Astrocyte (in vitro differentiated cells and primary cell): Measurements from ENCODE around the gene UPF3A. TPM values are rescaled to one million over a fixed set of nuclear protein-coding genes. Genes with fewer than 3 reads are reported as not detected.
"Not testable (repeated sequence)": the region's sequence is repeated elsewhere in the genome, so short reads cannot be mapped to it uniquely, and the experiment has no call there.

Experiments
- DNase-seq: peaks from one replicate; pipeline ENCODE4 v3.0.0-alpha.2; 2010; ENCODE audit warnings: low read depth
- FAIRE-seq: peaks from 2 replicates; lab custom pipeline; 2011; peaks lifted over from hg19 to GRCh38; lab: Jason Lieb, UNC
- H2AFZ ChIP-seq: 2 replicates; pipeline ENCODE4 v1.6.0; 2012; ENCODE audit warnings: low read depth, low read length, inconsistent platforms
- H3K27ac ChIP-seq: 2 replicates; pipeline ENCODE4 v1.5.1; 2011; ENCODE audit warnings: low read depth, low read length, inconsistent platforms
- H3K27me3 ChIP-seq: 2 replicates; pipeline ENCODE4 v1.6.0; 2011; ENCODE audit warnings: low read length, inconsistent platforms; ENCODE audit not compliant: insufficient read depth
- H3K36me3 ChIP-seq: 2 replicates; pipeline ENCODE4 v1.5.1; 2011; ENCODE audit warnings: low read length, inconsistent platforms; ENCODE audit not compliant: insufficient read depth
- H3K4me1 ChIP-seq: 2 replicates; pipeline ENCODE4 v1.5.1; 2011; ENCODE audit warnings: low read length, inconsistent platforms; ENCODE audit not compliant: insufficient read depth
- H3K4me2 ChIP-seq: 2 replicates; pipeline ENCODE4 v1.6.0; 2012; ENCODE audit warnings: low read length, inconsistent platforms
- H3K4me3 ChIP-seq: 2 replicates; pipeline ENCODE4 v1.5.1; 2011; ENCODE audit warnings: low read depth, mild to moderate bottlenecking, low read length, inconsistent platforms; ENCODE audit not compliant: insufficient read depth
- H3K79me2 ChIP-seq: 2 replicates; pipeline ENCODE4 v1.6.0; 2012; ENCODE audit warnings: mild to moderate bottlenecking, low read length, inconsistent platforms; ENCODE audit not compliant: insufficient read depth
- H3K9ac ChIP-seq: 2 replicates; pipeline ENCODE4 v1.6.0; 2012; ENCODE audit warnings: mild to moderate bottlenecking, low read length, inconsistent platforms
- H3K9me3 ChIP-seq: 2 replicates; pipeline ENCODE4 v1.5.1; 2012; ENCODE audit warnings: low read depth, mild to moderate bottlenecking, low read length, inconsistent platforms; ENCODE audit not compliant: insufficient read depth
- H4K20me1 ChIP-seq: 2 replicates; pipeline ENCODE4 v1.6.0; 2012; ENCODE audit warnings: low read length, inconsistent platforms; ENCODE audit not compliant: insufficient read depth
- H3K27ac Mint-ChIP-seq: one replicate; pipeline ENCODE4 v1.8.0; 2021; ENCODE audit warnings: mild to moderate bottlenecking, mixed read lengths; ENCODE audit not compliant: unreplicated experiment
- H3K27me3 Mint-ChIP-seq: one replicate; pipeline ENCODE4 v1.8.0; 2021; ENCODE audit warnings: low read depth, mixed read lengths; ENCODE audit not compliant: unreplicated experiment
- H3K36me3 Mint-ChIP-seq: one replicate; pipeline ENCODE4 v1.8.0; 2021; ENCODE audit warnings: low read depth, mixed read lengths; ENCODE audit not compliant: unreplicated experiment
- H3K4me1 Mint-ChIP-seq: one replicate; pipeline ENCODE4 v1.8.0; 2021; ENCODE audit warnings: low read depth, mixed read lengths; ENCODE audit not compliant: unreplicated experiment
- H3K4me3 Mint-ChIP-seq: one replicate; pipeline ENCODE4 v1.8.0; 2021; ENCODE audit warnings: mild to moderate bottlenecking, moderate library complexity, mixed read lengths; ENCODE audit not compliant: unreplicated experiment
- H3K9me3 Mint-ChIP-seq: one replicate; pipeline ENCODE4 v1.8.0; 2021; ENCODE audit warnings: mild to moderate bottlenecking, mixed read lengths; ENCODE audit not compliant: unreplicated experiment
- CTCF ChIP-seq: IDR thresholded peaks from 2 replicates; pipeline ENCODE4 v1.5.1; 2011; ENCODE audit warnings: low read depth, mild to moderate bottlenecking, inconsistent platforms, low read length, moderate library complexity; ENCODE audit not compliant: insufficient read depth
- EZH2 ChIP-seq: IDR thresholded peaks from 2 replicates; pipeline ENCODE4 v1.6.1; 2012; ENCODE audit warnings: mild to moderate bottlenecking, low read length, inconsistent platforms; ENCODE audit not compliant: insufficient read depth
- total RNA-seq: library from RNA; stranded (reverse); gene quantifications from 2 replicates; pipeline ENCODE4 v1.2.1, GENCODE V29; 2021

UPF3A gene
- total RNA-seq, 1 donor from 2014 or later, result 44.8 TPM

GRCh38 chr13:114334305-114335053 is 53.1 kb downstream of the UPF3A start:
- DNase-seq, result no peak

GRCh38 chr13:114336457-114336856 is 55.1 kb downstream of the UPF3A start:
- H3K27ac ChIP-seq, H3K9me3 Mint-ChIP-seq, H3K36me3 Mint-ChIP-seq, H3K9me3 ChIP-seq, H3K36me3 ChIP-seq, H2AFZ ChIP-seq, H3K79me2 ChIP-seq, H3K4me1 Mint-ChIP-seq, FAIRE-seq, H3K4me3 ChIP-seq, H3K4me1 ChIP-seq, H3K27me3 ChIP-seq, H3K4me2 ChIP-seq, H4K20me1 ChIP-seq, H3K27ac Mint-ChIP-seq, H3K27me3 Mint-ChIP-seq, H3K4me3 Mint-ChIP-seq, H3K9ac ChIP-seq, DNase-seq: not testable (repeated sequence)

More at GRCh38 chr13:114334305-114335053, 53.1 kb downstream of the UPF3A start:
- FAIRE-seq, result no peak
- Histone ChIP-seq H3K79me2 (no peaks in the 10 kb centered on the region), H3K27me3 (no peaks in the 10 kb centered on the region), H3K36me3 (peaks cover 2% of the 10 kb centered on the region), H3K27ac (no peak overlapping the region), H3K9me3 (no peaks in the 10 kb centered on the region), H3K4me3 (no peak overlapping the region), H2AFZ (no peak overlapping the region), H3K9ac (no peak overlapping the region), H3K4me1 (no peaks in the 10 kb centered on the region), H4K20me1 (no peaks in the 10 kb centered on the region), H3K4me2 (no peak overlapping the region)
- no peak overlapping the region for H3K4me3 Mint-ChIP-seq
- no peaks in the 10 kb centered on the region for H3K27me3 Mint-ChIP-seq
- peaks cover 2% of the 10 kb centered on the region for H3K9me3 Mint-ChIP-seq
- no peak for TF ChIP-seq CTCF
- TF ChIP-seq EZH2, result no peak
- H3K27ac Mint-ChIP-seq, result no peak overlapping the region
- H3K4me1 Mint-ChIP-seq, result no peaks in the 10 kb centered on the region
- H3K36me3 Mint-ChIP-seq, result no peaks in the 10 kb centered on the region

GRCh38 chr13:114338959-114339358 is 57.6 kb downstream of the UPF3A start:
- Histone ChIP-seq H3K4me1 (no peaks in the 10 kb centered on the region), H3K27ac (no peak overlapping the region), H3K4me2 (no peak overlapping the region), H3K27me3 (no peaks in the 10 kb centered on the region), H3K9me3 (no peaks in the 10 kb centered on the region), H3K79me2 (no peaks in the 10 kb centered on the region), H3K9ac (no peak overlapping the region), H4K20me1 (no peaks in the 10 kb centered on the region), H2AFZ (no peak overlapping the region), H3K36me3 (no peaks in the 10 kb centered on the region), H3K4me3 (no peak overlapping the region)
- H3K4me3 Mint-ChIP-seq, result no peak overlapping the region
- FAIRE-seq (no peak), DNase-seq (no peak)
- H3K9me3 Mint-ChIP-seq, result peaks cover 15% of the 10 kb centered on the region
- TF ChIP-seq CTCF (no peak), EZH2 (no peak)
- no peak overlapping the region for H3K27ac Mint-ChIP-seq
- H3K27me3 Mint-ChIP-seq, result no peaks in the 10 kb centered on the region
- no peaks in the 10 kb centered on the region for H3K4me1 Mint-ChIP-seq
- peaks cover 2% of the 10 kb centered on the region for H3K36me3 Mint-ChIP-seq
